GM21619 (cell line): ENCODE data around the gene PHTF2.

Source experiments
- ATAC-seq: cut with Tn5 transposase; IDR thresholded peaks from one replicate; pipeline ENCODE4 v1.9.1; 2021; ENCODE audit not compliant: unreplicated experiment

The PHTF2 gene

GRCh38 chr7:77918676-77919075, 120.1 kb downstream of the PHTF2 start:
- no peak for ATAC-seq

- ATAC-seq = no peak
These were observed 124.8 kb downstream of the PHTF2 start for GRCh38 chr7:77923419-77923818.

- ATAC-seq = no peak
These were observed 131.9 kb downstream of the PHTF2 start for GRCh38 chr7:77930496-77930895.

GRCh38 chr7:77931841-77932240, 133.3 kb downstream of the PHTF2 start:
- no peak for ATAC-seq

GRCh38 chr7:77933394-77933793, 134.8 kb downstream of the PHTF2 start:
- ATAC-seq = no peak

GRCh38 chr7:77935652-77936348, 137.2 kb downstream of the PHTF2 start:
- ATAC-seq = no peak

- ATAC-seq = no peak
These were observed 142.1 kb downstream of the PHTF2 start for GRCh38 chr7:77940647-77941046.

GRCh38 chr7:77942431-77942830, 143.9 kb downstream of the PHTF2 start:
- no peak for ATAC-seq

- no peak for ATAC-seq
These were observed 145.9 kb downstream of the PHTF2 start for GRCh38 chr7:77944183-77945182.

- no peak for ATAC-seq
These were observed 152.0 kb downstream of the PHTF2 start for GRCh38 chr7:77950548-77950947.

- no peak for ATAC-seq
These were observed 156.4 kb downstream of the PHTF2 start for GRCh38 chr7:77954773-77955555.

GRCh38 chr7:77958436-77958835, 159.9 kb downstream of the PHTF2 start:
- ATAC-seq = no peak

GRCh38 chr7:77959080-77959479, 160.5 kb downstream of the PHTF2 start:
- ATAC-seq = no peak

- no peak for ATAC-seq
These were observed 161.8 kb downstream of the PHTF2 start for GRCh38 chr7:77960336-77960735.

- no peak for ATAC-seq
These were observed 168.9 kb downstream of the PHTF2 start for GRCh38 chr7:77967429-77967828.

GRCh38 chr7:77971726-77972125, 173.2 kb downstream of the PHTF2 start:
- no peak for ATAC-seq

- no peak for ATAC-seq
These were observed 177.3 kb downstream of the PHTF2 start for GRCh38 chr7:77975672-77976480.

GRCh38 chr7:77979219-77979618, 180.6 kb downstream of the PHTF2 start:
- ATAC-seq = no peak

GRCh38 chr7:77980087-77980713, 181.6 kb downstream of the PHTF2 start:
- ATAC-seq = no peak
